T47D (cell line): ENCODE results near the gene SSRP1.
A peak's percentile ranks its signal among the peaks of the same experiment; 100 is the strongest.
"Not testable (repeated sequence)": the region's sequence is repeated elsewhere in the genome, so short reads cannot be mapped to it uniquely, and the experiment has no call there.

Source experiments
- DNase-seq, 2 experiments: peaks; one replicate each; pipeline versions ENCODE4 v3.0.0 to v3.0.0-alpha.2; 2011 to 2012; ENCODE audit warnings: low read depth in 1 of 2, low spot score in 1 of 2
- JUND ChIP-seq: IDR thresholded peaks from 2 replicates; pipeline ENCODE4 v1.6.1; 2012; ENCODE audit warnings: low read depth
- in situ Hi-C: cut with HindIII; loops from 2 replicates; pipeline ENCODE4 v1.10.0; 2016; ENCODE audit warnings: low sequenced_read_pairs, low pct_unique_long_range_greater_than_20kb

The SSRP1 gene

DNA sequence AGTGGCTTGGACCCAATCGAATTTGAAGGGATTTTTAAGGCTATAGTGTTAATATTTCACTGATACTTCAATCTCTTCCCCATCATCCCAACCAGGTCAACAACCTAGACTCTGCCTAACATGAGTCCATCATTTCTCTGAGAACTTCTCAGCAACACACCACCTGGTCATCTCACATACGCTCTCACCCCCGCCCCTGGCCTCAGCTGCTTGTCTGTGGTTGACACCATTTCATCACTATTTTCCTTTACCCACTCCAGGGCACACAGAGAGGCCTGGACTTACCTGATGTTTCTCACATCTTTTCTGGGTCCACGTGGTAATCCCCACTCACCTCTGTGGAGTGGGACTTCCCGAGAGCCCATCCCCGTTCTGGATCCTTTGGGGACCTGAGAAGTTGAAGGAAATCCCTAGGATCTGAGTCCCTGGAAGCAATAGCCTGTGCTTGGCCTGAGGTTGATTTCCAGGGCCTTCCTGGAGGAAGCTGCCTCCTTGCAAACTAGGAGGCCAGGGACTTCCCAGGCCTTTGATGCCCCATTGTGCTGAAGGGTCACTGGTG, 5.6 kb upstream of the SSRP1 start:
- in situ Hi-C loops: no loop called here
- no peak for DNase-seq
- TF ChIP-seq JUND: no peak

GRCh38 chr11:57340039-57340615, 4.4 kb upstream of the SSRP1 start:
- DNase-seq: peak in 1 of 2 experiments; percentile 45
- no peak for TF ChIP-seq JUND
- in situ Hi-C loops: no loop called here

DNA sequence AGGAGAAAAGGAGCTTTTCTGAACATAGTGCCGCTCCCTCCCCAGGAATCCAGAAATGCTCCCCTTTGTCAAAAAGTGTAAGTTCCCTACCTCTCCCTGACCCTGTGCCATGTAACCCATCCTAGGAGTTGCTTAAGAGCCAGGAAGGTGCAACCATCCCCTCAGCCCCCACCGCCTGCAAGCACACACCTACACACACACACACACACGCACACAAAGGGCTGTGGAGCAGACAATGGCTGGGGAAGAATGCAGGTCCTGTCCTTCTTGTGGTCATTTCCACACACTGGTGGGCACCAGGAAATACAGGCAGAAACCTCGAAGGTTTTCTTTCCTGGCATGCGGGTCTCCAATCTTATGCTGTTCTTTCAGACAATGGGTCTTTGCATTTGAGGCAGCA, 3.6 kb upstream of the SSRP1 start:
- DNase-seq: no peak
- in situ Hi-C loops: no loop called here
- no peak for TF ChIP-seq JUND

- no peak for DNase-seq
- in situ Hi-C loops: no loop called here
- no peak for TF ChIP-seq JUND
Observed at GRCh38 chr11:57338142-57338541, 2.5 kb upstream of the SSRP1 start, which contains the start of gene P2RX3. P2RX3 (plus strand) TSS chr11:57338352; CDS start chr11:57338551, 199 bp downstream.

DNA sequence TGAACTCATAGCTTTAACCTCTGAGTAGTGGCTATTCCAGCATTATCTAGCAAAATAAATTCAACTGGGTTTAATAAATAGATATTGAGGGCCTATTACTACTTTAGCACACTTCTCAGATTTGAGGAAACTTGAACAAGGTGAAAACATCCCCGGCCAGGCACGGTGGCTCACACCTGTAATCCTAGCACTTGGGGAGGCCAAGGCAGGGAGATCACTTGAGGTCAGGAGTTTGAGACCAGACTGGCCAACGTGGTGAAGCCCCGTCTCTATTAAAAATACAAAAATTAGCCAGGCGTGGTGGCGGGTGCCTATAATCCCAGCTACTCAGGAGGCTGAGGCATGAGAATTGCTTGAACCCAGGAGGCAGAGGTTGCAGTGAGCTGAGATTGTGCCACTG, 1.2 kb upstream of the SSRP1 start:
- DNase-seq, in situ Hi-C loops: not testable (repeated sequence)

DNA sequence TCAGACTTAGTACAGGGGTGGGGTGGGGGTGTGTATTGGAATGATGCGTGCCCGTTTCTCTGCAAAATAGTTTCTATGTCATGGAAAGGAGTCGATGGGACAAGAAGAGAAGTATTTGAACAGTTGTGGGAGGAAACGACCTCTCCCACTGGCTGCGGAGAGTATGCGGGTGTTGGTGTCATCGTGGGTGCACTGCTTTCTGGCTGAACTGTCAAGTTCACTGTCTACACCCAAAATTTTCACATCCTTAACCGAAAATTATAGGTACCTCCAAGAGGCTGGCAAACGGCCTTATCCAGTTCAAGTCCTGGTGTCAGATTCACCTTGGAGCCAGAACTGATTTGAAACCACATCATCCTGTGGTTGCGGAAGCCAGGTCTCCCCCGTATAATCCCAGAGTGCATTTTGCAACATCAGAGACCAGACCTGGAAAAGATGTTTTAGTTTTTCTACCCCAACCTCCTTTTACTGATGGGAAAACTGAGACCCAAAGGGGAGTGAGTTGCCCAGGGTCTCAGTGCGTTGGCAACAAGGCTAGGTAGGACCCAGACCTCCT, 497 bp upstream of the SSRP1 start:
- no peak for DNase-seq
- in situ Hi-C loops: no loop called here
- TF ChIP-seq JUND: no peak

- DNase-seq: no peak
- in situ Hi-C loops: no loop called here
- TF ChIP-seq JUND: no peak
Observed at GRCh38 chr11:57335023-57335342, 709 bp downstream of the SSRP1 start.

DNA sequence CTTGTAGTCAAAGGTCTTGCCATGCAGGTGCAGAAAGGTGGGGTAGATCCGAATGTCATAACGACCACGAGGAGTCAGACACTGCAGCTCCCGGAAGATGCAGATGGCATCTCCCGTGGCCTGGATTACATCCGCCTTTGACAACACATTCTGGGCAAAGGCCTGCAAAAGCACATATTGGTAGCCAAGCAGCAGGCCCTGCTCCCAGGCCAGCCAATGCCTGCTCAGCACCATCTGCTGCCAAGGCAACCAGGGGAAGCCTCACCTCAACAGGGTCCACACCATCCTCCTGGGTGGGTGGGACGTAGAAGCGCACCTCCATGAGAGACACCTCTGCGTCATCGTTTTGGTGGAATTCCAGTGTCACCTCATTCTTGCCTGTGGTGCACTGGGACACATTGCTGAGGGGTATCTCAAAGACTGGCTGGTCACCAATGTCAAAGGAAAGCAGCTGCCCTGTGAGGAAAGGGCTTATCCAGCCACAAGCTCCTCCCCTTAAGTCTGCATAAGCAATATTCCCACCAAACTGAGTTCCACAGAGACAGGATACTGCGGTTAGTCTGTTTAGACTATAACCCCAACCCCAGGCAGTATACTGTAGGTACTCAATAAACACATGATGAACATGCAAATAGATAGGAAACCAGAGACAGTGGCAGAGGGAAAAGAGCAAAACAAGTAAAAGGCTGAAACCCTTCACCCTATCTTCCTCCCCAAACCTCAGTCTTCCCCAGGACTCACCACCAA, 2.8 kb downstream of the SSRP1 start:
- DNase-seq: no peak
- in situ Hi-C loops: no loop called here
- no peak for TF ChIP-seq JUND

DNA sequence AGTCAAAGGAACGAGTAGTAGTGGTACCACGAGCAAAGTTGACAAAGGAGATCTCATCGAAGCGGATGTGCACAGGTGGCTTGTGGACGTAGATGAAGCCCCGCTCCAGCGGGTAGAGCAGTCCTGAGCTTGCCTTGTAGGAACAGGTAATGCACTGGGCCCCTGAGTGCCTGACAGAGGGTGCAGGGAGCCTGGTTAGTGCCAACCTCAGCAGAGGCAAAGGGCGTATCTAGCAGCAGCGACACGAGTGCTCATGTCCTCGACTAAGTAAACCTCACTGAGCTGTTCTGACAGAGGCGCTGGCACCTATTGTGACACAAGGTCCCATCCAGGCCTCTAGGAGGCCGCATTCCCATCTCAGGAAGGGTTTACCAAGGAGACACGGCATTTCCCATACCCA, 4.0 kb downstream of the SSRP1 start:
- in situ Hi-C loops: no loop called here
- no peak for DNase-seq
- TF ChIP-seq JUND: no peak

DNA sequence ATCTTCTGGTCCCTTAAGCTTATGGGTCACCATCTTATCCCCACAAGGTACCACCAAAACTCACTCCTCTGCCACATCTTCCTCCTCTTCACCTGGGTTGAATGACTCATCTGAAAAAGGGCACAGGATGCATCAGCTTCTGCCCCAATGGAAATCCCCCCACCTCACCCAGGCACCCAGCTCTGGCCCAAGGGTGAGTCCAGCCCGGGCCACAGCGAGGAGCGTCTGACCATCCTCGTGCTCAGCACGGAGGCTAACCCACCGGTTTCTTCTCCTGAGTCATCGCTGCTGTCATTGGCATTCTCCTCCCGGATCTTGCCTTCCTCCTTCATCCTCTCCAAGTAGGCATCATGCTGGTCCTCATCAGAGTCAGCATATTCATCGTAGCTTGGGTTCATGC, 5.7 kb downstream of the SSRP1 start:
- in situ Hi-C loops: no loop called here
- no peak for TF ChIP-seq JUND

GRCh38 chr11:57327721-57328120, 8.0 kb downstream of the SSRP1 start:
- DNase-seq: no peak
- in situ Hi-C loops: no loop called here
- no peak for TF ChIP-seq JUND

More for the DNA sequence above, 5.7 kb downstream of the SSRP1 start:
- no peak for DNase-seq

DNA sequence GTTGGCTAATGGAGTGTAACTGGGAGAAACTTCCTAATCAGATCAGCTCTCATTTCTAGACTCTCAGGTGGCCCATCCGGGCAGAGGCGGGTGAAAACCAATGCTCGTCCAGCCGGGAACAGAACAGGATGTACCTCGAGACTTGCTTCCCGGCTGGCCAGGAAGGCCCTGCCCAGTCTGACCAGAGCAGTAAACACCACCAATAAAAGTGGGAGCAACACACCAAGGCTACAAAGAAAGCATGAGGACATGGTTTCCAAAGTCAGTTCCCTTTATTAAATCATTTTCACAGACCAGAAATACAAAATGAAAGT, 10.0 kb downstream of the SSRP1 start:
- in situ Hi-C loops: no loop called here
- peak; percentile 41 to 68 for DNase-seq
- TF ChIP-seq JUND: no peak

- TF ChIP-seq JUND: no peak
- in situ Hi-C loops: no loop called here
- DNase-seq: peak; percentile 97 to 99
Observed at GRCh38 chr11:57324886-57325734, 10.6 kb downstream of the SSRP1 start, which contains the start of gene TNKS1BP1. TNKS1BP1 (minus strand) TSS chr11:57324952; CDS start chr11:57321885, 3,067 bp downstream.
